Glutamatergic neuron (in vitro differentiated cells): Measurements from ENCODE around the gene SLC13A4. TPM values are rescaled to one million over a fixed set of nuclear protein-coding genes. Genes with fewer than 3 reads are reported as not detected.
A peak's percentile ranks its signal among the peaks of the same experiment; 100 is the strongest.

ENCODE experiments used
- DNase-seq: peaks from one replicate; pipeline ENCODE4 v3.0.0; 2022
- H3K27ac Mint-ChIP-seq: one replicate; pipeline ENCODE4 v1.8.0; 2020; ENCODE audit warnings: mild to moderate bottlenecking, mixed read lengths, inconsistent platforms; ENCODE audit not compliant: unreplicated experiment
- H3K27me3 Mint-ChIP-seq: one replicate; pipeline ENCODE4 v1.8.0; 2020; ENCODE audit warnings: mild to moderate bottlenecking, moderate library complexity, mixed read lengths, inconsistent platforms; ENCODE audit not compliant: unreplicated experiment
- H3K36me3 Mint-ChIP-seq: one replicate; pipeline ENCODE4 v1.8.0; 2020; ENCODE audit warnings: mild to moderate bottlenecking, mixed read lengths, inconsistent platforms; ENCODE audit not compliant: unreplicated experiment
- H3K4me1 Mint-ChIP-seq: one replicate; pipeline ENCODE4 v1.8.0; 2020; ENCODE audit warnings: mild to moderate bottlenecking, low read depth, mixed read lengths, inconsistent platforms; ENCODE audit not compliant: unreplicated experiment
- H3K4me3 Mint-ChIP-seq: one replicate; pipeline ENCODE4 v1.8.0; 2020; ENCODE audit warnings: mild to moderate bottlenecking, mixed read lengths, inconsistent platforms; ENCODE audit not compliant: unreplicated experiment
- H3K9me3 Mint-ChIP-seq: one replicate; pipeline ENCODE4 v1.8.0; 2020; ENCODE audit warnings: mild to moderate bottlenecking, moderate library complexity, mixed read lengths, inconsistent platforms; ENCODE audit not compliant: unreplicated experiment
- CTCF ChIP-seq: fragments of 200-600 bp; sonication (generic); IDR thresholded peaks from one replicate; pipeline ENCODE4 v1.5.0; 2021; ENCODE audit not compliant: partially characterized antibody, unreplicated experiment
- total RNA-seq: library from RNA; stranded (reverse); fragmentation: NEBNext Ultra II Directional; extraction: Animal tissue kit (Norgen Biotek cat#: 25700); gene quantifications from one replicate; pipeline ENCODE4 v1.2.1, GENCODE V29; 2021; ENCODE audit not compliant: unreplicated experiment

SLC13A4 gene
- total RNA-seq, 1 donor from 2014 or later = not detected

- H3K27me3 Mint-ChIP-seq = peaks cover 6% of the 10 kb centered on the region
- no peak overlapping the region for H3K27ac Mint-ChIP-seq
- DNase-seq = no peak
- peaks cover 2% of the 10 kb centered on the region for H3K9me3 Mint-ChIP-seq
- H3K4me3 Mint-ChIP-seq = no peak overlapping the region
- peaks cover 23% of the 10 kb centered on the region for H3K4me1 Mint-ChIP-seq
- H3K36me3 Mint-ChIP-seq = no peaks in the 10 kb centered on the region
- TF ChIP-seq CTCF = no peak
Measured at GRCh38 chr7:135719688-135720087, 8.3 kb downstream of the SLC13A4 start.

- H3K9me3 Mint-ChIP-seq = peaks cover 2% of the 10 kb centered on the region
- H3K27ac Mint-ChIP-seq = no peak overlapping the region
- peaks cover 26% of the 10 kb centered on the region for H3K4me1 Mint-ChIP-seq
- DNase-seq = no peak
- peaks cover 6% of the 10 kb centered on the region for H3K27me3 Mint-ChIP-seq
- H3K36me3 Mint-ChIP-seq = no peaks in the 10 kb centered on the region
- no peak overlapping the region for H3K4me3 Mint-ChIP-seq
- no peak for TF ChIP-seq CTCF
Measured at GRCh38 chr7:135718794-135719437, 9.1 kb downstream of the SLC13A4 start.

- peaks cover 26% of the 10 kb centered on the region for H3K4me1 Mint-ChIP-seq
- H3K36me3 Mint-ChIP-seq = no peaks in the 10 kb centered on the region
- H3K27me3 Mint-ChIP-seq = peaks cover 6% of the 10 kb centered on the region
- TF ChIP-seq CTCF = no peak
- peaks cover 2% of the 10 kb centered on the region for H3K9me3 Mint-ChIP-seq
- H3K4me3 Mint-ChIP-seq = no peak overlapping the region
- no peak for DNase-seq
- peak overlapping the region; percentile 62 for H3K27ac Mint-ChIP-seq
Measured at GRCh38 chr7:135718219-135718618, 9.8 kb downstream of the SLC13A4 start.

GRCh38 chr7:135717693-135718092, 10.3 kb downstream of the SLC13A4 start:
- no peak for TF ChIP-seq CTCF
- Mint-ChIP-seq H3K27me3 (peaks cover 6% of the 10 kb centered on the region), H3K9me3 (peaks cover 3% of the 10 kb centered on the region), H3K4me3 (no peak overlapping the region), H3K36me3 (no peaks in the 10 kb centered on the region), H3K27ac (peak overlapping the region; percentile 62), H3K4me1 (peaks cover 30% of the 10 kb centered on the region)
- no peak for DNase-seq

GRCh38 chr7:135716677-135717238, 11.2 kb downstream of the SLC13A4 start:
- H3K36me3 Mint-ChIP-seq = no peaks in the 10 kb centered on the region
- no peak overlapping the region for H3K4me3 Mint-ChIP-seq
- H3K4me1 Mint-ChIP-seq = peaks cover 32% of the 10 kb centered on the region
- no peak for DNase-seq
- H3K27me3 Mint-ChIP-seq = peaks cover 6% of the 10 kb centered on the region
- no peak overlapping the region for H3K27ac Mint-ChIP-seq
- peaks cover 3% of the 10 kb centered on the region for H3K9me3 Mint-ChIP-seq
- TF ChIP-seq CTCF = no peak
